CD4-positive, alpha-beta T cell treated with Interleukin-6 for 4 hours (primary cell): Measurements from ENCODE around the gene ATP6V0A1.

ENCODE experiments used
- DNase-seq: peaks from one replicate; pipeline ENCODE4 v3.0.0-alpha.2; 2020; ENCODE audit warnings: mixed read lengths

The ATP6V0A1 gene

DNA sequence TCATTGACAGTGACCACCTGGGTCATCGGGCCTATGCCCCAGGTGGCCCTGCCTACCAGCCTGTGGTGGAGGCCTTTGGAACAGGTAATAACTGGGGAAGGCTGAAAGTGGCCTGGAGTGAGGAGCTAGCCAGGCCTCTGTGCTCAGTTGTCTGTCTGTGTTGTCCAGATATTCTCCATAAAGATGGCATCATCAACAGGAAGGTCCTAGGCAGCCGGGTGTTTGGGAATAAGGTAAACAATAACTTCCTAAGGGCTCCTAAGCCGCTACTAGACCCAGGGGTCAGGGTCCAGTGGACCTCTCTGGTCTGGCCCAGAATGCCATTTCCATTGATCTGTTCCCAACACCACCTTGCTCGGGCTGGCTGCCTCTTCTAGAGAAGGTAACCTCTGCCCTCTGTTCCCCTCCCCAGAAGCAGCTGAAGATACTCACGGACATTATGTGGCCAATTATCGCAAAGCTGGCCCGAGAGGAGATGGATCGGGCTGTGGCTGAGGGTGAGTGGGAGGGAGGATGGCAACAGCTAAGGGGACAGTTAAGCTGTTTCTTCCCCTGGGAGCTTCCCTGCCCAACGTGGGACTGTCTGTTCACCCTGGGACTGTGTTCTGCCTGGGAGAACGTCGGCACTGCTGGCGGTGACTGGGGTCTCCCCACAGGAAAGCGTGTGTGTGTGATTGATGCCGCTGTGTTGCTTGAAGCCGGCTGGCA lies 106.3 kb downstream of the ATP6V0A1 start:
- no peak for DNase-seq

- DNase-seq: no peak
These were observed 107.0 kb downstream of the ATP6V0A1 start for GRCh38 chr17:42565523-42566214.

DNA sequence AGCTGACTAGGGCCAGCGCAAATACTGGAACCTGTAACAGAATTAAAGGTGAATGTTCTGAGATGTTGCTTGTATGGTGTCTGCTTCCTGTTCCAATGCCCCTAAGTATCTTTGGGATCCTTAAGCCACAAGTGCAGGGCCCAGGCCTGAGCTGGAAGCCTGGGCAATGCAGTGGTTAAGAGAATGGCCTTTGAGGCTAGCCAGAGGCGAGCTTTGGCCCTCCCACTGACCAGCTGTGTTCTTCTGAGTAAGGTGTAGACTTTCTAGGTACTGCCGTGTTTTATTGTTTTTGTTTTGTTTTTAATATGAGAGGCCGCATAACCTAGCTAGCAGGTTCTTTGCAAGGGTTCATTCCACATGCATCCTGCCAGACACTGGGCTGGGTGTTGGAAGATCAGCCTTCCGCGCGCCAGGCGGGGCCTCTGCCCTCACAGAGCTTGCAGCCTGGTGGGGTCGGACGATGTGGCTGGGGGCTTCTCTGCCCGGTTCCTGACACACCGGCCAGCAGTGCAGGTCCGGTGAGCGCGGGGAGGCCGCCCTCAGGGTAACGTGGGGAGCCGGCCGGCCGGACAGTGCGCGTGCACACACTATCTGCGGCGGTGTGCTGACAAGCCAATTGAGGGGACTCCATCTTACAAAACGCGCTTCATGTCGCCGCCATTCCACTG lies 107.7 kb downstream of the ATP6V0A1 start:
- DNase-seq: peak; percentile 21

GRCh38 chr17:42566883-42567573 lies 108.3 kb downstream of the ATP6V0A1 start, which contains the start of gene MLX:
MLX (plus strand) TSS chr17:42567100; CDS start chr17:42567125, 25 bp downstream.
- DNase-seq: peak; percentile 94

GRCh38 chr17:42568341-42569111 lies 109.8 kb downstream of the ATP6V0A1 start:
- DNase-seq: no peak

DNA sequence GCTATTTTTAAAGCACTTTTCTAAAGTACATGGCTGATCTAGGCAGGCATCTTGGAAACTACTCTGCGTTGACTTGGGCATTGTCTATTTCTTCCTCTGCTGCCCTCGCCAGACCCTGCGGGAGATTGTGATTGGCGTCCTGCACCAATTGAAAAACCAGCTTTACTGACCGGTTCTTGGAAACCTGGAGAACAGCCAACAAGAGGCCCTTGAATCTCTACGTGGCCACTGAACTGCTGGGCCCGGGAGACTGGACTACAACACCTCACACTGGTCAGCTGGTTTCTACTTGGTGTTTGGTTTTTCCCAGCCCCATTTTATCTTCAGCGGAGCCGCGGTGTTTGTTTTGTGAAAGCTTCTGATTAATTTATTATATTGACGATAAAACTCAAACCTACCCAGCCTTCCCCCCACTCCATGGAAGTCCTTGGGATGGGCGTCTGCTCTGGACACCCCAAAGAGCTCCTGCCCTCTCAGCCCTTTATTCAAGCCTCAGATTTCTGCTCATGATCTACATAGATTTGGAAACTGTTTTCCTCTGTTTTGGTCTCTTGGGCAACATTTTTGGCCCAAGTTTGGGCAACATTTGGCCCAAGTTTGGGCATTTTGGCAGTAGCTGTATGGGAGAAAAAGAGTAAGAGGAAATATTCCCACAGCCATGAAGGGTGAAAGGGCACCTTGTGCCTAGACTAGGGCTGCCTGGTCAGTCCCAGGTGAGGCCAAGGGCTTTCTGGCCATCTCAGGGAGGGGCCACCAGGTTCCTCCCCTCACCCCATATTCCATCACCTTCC lies 113.0 kb downstream of the ATP6V0A1 start:
- no peak for DNase-seq
